ENCODE results near the gene MREG.

Gene MREG

DNA sequence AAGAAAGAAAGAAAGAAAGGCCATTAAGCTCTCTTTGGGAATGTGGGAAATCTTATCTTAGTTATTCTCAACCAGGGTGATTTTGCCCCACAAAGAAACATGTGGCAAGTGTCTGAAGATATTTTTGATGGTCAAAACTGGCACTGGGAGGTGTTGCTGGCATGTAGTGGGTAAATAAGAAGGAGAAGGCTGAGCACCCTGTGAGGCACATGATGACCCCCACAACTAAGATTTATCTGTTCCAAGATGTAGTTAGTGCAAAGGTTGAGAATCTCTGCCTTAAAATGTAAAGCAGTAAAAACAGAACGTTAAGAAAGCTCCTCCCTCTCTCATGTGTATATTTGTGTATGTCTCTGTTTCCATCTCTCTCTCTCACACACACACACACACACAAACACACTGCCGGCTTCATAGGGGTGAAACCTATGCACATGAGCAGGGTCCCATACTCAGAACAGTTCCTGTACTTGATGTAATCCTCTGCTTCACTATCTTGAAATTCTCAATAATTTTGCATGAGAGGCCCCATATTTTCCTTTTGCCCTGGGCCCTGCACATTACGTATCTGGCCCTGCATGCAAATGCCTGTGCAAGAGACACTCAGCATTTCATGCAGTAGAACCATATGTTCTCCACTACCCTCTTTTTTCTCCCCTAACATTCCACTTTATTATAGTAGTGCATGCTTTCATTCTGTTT is 94.3 kb downstream of the MREG start:
- no peak for DNase-seq (ENCODE audit: low read depth)

GRCh38 chr2:215917953-215918620 is 95.3 kb downstream of the MREG start:
- DNase-seq (ENCODE audit: low read depth), result no peak

DNA sequence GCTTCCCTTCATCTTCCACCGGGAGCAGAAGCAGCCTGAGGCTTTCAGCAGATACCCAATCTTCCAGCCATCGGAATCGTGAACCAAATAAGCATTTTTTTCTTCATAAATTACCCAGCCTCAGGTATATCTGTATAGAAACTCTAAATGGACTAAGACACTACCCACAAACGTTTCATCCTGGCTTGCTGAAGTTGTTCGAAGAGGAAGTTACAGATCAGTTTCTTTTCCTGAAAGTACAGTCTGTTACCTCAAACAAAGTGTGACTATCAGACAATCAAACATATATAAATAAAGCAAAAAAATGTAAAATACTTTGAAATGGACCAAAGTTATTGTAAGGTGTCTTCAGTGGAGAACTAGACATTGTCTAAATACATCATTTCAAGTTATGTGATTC is 97.9 kb downstream of the MREG start:
- no peak for DNase-seq (ENCODE audit: low read depth)

DNA sequence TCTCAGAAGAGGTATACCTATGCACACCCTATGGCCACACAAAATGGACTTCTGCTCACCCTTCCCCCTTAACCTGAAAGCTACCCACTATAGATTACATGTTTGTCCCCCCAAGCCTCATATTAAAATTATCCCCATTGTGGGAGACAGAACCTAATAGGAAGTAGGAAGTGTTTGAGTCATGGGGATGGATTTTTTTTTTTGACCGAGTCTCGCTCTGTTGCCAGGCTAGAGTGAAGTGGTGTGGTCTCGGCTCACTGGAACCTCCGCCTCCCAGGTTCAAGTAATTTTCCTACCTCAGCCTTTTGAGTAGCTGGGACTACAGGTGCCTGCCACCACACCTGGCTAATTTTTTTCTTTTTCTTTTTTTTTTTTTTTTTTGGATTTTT is 98.6 kb downstream of the MREG start:
- no peak for DNase-seq (ENCODE audit: low read depth)

GRCh38 chr2:215914054-215914776 is 99.1 kb downstream of the MREG start:
- no peak for DNase-seq (ENCODE audit: low read depth)

GRCh38 chr2:215912299-215912842 is 101.0 kb downstream of the MREG start:
- no peak for DNase-seq (ENCODE audit: low read depth)

GRCh38 chr2:215911301-215912085 is 101.9 kb downstream of the MREG start:
- no peak for DNase-seq (ENCODE audit: low read depth)

DNA sequence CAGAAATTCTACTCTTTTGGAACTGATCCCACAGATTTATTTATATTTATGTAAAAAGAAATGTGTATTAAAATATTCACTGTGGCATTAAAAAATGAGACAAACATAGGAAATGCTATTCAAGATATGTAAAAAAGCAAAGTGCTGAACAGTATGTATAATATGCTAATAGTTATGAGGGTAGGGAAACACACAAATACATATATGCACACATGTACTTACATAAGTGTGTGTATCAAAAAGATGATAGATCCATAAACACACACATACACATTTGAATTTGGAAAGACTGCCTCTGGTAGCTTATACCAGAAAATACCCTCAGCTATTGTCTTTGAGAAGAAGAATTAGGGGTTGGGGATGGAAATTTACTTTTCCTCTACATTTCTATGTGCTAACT is 103.2 kb downstream of the MREG start:
- no peak for DNase-seq (ENCODE audit: low read depth)

- no peak for DNase-seq (ENCODE audit: low read depth)
Measured at GRCh38 chr2:215907147-215907546, 106.2 kb downstream of the MREG start.

- no peak for DNase-seq (ENCODE audit: low read depth)
Measured at GRCh38 chr2:215906458-215906857, 106.9 kb downstream of the MREG start.

GRCh38 chr2:215905691-215906090 is 107.7 kb downstream of the MREG start:
- DNase-seq (ENCODE audit: low read depth), result no peak

- DNase-seq (ENCODE audit: low read depth), result no peak
Measured at GRCh38 chr2:215904101-215904500, 109.2 kb downstream of the MREG start.

GRCh38 chr2:215903203-215903602 is 110.1 kb downstream of the MREG start:
- no peak for DNase-seq (ENCODE audit: low read depth)

DNA sequence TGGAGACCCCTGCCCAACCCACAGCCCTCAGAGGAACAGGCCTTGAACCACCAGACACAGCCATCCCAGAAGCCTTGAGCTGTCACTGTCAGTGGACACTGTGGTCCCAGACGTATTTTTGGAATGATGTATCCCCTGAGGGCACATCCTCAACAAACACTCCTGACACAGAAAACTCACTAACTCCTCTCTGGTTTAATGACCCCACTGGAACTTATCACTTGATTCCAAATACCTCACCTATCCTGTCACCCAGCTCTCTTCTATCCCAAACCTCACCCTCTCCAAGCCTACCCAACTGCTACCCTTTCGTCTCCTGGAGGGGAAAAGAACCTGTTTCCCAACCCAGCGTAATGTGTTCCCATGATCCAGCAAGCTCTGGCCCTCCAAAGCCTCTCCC is 111.6 kb downstream of the MREG start:
- DNase-seq (ENCODE audit: low read depth), result no peak

DNA sequence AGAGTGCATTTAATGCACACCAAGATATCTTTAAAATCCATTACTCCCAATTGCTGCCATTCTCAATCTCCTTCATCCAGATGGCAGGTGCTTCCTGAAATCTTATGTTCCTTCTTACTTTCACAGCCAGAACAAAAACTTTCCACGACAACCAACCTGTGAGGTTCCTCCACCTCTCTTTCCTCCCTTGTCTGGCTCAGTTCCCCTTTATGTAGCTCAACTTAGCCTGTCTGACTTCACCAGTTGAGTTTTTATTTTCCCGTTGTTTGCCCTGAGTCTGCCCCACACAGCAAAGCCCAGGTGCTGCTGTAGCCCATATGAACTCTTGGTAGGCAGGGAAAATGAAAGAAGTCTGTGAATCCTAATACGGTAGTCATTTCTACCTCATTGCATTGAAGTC is 112.5 kb downstream of the MREG start:
- DNase-seq (ENCODE audit: low read depth), result no peak

- DNase-seq (ENCODE audit: low read depth), result no peak
Measured at GRCh38 chr2:215900203-215900611, 113.1 kb downstream of the MREG start.

DNA sequence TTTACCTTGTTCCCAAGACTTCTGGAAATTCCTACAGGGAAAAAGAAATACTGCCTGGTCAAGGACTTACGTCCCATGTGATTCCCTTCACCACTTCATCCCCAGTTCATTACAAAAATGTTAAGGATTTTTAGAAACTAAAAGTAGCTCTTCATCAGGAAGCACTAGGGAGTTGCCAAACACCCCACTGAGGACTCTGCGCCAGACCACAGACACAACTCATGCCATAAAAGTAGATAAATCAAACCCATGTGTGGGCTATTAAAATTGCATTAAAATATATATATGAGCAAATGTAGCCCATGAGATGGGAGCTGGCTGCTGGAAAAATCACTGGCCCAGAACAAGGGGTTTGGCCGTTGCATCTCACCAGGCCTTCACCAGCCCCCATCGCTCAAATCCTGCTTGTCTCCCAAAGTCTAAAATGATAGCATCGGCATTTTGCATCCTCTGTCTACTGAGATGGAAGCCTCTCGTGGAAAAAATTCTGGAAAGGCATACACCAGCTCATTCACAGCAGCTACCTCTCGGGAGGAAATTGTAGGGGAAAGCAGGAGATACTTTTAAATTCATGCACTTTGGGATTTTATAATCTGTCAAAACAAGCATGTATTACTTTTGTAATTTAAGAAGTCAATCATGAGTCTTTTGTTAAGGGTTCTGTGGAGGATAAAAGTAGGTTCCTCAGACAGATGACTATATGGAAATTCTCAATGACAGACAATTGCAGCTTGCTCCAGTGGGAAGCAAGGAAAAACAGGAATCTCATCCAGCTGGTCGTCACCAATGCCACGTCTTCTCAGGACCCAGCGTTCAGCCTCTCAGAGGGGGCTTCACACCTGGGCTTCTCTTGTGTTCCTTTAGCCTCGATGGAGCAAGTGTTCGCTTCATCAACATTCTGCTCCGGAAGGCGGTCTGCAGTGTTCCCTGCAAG is 113.9 kb downstream of the MREG start:
- no peak for DNase-seq (ENCODE audit: low read depth)

DNA sequence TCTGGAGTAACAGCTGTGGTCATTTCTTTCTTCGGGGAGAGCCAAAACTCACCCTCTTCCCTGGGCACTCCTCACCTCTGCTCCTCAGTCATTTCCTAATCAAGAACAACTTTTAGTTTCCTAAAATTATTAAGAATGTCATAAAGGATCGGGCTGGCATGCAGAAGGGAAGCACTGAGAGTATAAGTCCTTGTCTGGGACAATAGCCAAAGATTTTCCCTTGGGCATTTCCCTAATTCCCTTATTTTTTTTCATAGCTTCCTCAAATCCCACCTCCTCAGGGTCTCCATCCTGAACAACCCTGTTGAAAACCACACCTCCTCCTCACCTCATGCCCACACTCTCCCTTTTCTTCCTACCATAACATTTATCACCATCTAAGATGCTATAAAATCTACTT is 115.0 kb downstream of the MREG start:
- DNase-seq (ENCODE audit: low read depth), result no peak

- DNase-seq (ENCODE audit: low read depth), result no peak
Measured at GRCh38 chr2:215896921-215897320, 116.4 kb downstream of the MREG start.

- DNase-seq (ENCODE audit: low read depth), result no peak
Measured at GRCh38 chr2:215895330-215895729, 118.0 kb downstream of the MREG start.

Measured in stimulated activated CD8-positive, alpha-beta memory T cell treated with anti-CD3 and anti-CD28 coated beads, Interleukin-12 subunit alpha, Interleukin-12 subunit beta, amount 100 ng/mL, for 4 hours (primary cell).